HG03571 (cell line): ENCODE results near the gene LRP1-AS.

Experiments
- ATAC-seq: cut with Tn5 transposase; IDR thresholded peaks from one replicate; pipeline ENCODE4 v1.9.1; 2021; ENCODE audit not compliant: unreplicated experiment

LRP1-AS gene

GRCh38 chr12:57180321-57180989, 33.0 kb upstream of the LRP1-AS start:
- ATAC-seq: no peak

DNA sequence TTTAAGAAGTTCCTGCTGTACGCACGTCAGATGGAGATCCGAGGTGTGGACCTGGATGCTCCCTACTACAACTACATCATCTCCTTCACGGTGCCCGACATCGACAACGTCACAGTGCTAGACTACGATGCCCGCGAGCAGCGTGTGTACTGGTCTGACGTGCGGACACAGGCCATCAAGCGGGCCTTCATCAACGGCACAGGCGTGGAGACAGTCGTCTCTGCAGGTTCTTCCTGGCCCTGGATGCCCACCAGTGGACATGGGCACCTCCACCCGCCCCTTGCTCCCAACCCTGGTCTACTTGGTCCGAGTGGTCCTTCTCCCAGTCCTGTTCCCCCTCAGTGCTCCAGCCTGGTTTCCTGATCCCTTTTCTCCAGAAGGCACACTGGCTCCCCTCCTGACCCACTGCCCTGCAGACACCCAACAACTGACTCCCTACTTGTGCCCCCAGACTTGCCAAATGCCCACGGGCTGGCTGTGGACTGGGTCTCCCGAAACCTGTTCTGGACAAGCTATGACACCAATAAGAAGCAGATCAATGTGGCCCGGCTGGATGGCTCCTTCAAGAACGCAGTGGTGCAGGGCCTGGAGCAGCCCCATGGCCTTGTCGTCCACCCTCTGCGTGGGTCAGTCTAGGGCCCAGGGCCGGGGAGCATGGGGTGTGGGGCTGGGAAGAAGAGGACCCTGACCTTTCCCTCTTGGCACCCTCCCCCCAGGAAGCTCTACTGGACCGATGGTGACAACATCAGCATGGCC, 32.1 kb upstream of the LRP1-AS start:
- ATAC-seq: no peak

- no peak for ATAC-seq
Measured at GRCh38 chr12:57178213-57178612, 30.8 kb upstream of the LRP1-AS start.

DNA sequence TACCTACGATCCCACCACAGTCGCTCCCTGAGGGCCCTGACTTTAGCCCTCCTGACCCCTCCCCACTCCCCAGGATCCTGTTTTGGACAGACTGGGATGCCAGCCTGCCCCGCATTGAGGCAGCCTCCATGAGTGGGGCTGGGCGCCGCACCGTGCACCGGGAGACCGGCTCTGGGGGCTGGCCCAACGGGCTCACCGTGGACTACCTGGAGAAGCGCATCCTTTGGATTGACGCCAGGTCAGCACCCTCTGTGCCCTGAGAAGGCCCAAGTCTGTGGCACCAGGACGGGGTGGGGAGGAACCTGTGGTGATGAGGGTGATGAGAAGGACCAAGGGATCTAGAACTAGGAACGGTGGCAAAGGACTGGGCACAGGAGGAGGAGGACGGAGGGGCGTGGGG, 29.9 kb upstream of the LRP1-AS start:
- ATAC-seq: no peak

DNA sequence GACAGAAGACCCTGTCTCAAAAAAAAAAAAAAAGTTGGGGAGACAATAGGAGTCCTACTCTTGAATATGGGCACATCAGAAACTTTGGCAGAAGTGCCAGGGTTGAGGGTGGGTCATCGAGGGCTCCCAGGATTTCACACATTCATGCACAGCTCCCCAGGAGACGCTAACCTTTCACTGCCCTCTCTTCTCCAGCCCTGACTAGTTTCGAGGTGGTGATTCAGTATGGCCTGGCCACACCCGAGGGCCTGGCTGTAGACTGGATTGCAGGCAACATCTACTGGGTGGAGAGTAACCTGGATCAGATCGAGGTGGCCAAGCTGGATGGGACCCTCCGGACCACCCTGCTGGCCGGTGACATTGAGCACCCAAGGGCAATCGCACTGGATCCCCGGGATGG, 29.4 kb upstream of the LRP1-AS start:
- ATAC-seq: no peak

- ATAC-seq: no peak
Measured at GRCh38 chr12:57176139-57176477, 28.7 kb upstream of the LRP1-AS start.

DNA sequence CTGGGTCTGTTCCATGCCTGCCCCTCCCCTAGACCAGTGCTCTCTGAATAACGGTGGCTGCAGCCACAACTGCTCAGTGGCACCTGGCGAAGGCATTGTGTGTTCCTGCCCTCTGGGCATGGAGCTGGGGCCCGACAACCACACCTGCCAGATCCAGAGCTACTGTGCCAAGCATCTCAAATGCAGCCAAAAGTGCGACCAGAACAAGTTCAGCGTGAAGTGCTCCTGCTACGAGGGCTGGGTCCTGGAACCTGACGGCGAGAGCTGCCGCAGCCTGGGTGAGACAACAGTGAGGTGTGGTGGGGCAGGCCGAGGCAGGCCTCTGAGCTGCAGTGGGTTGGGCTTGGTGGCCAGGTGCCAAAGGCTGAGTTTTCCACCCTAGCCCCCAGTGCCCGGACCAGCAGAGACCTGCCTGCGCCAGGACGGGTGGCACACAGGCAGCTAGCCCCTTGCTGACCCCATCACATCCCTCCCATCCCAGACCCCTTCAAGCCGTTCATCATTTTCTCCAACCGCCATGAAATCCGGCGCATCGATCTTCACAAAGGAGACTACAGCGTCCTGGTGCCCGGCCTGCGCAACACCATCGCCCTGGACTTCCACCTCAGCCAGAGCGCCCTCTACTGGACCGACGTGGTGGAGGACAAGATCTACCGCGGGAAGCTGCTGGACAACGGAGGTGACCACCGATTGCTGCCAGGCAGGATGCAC, 28.2 kb upstream of the LRP1-AS start:
- no peak for ATAC-seq

DNA sequence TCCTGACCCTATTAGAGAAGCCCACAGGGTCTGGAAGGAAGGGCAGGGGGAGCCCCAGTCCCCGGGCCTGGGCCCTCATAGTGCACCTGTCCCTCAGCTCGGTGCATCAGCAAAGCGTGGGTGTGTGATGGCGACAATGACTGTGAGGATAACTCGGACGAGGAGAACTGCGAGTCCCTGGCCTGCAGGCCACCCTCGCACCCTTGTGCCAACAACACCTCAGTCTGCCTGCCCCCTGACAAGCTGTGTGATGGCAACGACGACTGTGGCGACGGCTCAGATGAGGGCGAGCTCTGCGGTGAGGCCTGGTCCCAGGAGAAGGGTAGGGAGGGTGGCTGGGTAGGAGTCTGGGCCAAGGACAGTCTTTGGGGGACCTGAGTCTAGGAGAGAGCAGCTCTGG, 26.3 kb upstream of the LRP1-AS start:
- no peak for ATAC-seq

GRCh38 chr12:57173089-57173488, 25.7 kb upstream of the LRP1-AS start:
- no peak for ATAC-seq

- ATAC-seq: no peak
Measured at GRCh38 chr12:57171668-57172067, 24.2 kb upstream of the LRP1-AS start.

DNA sequence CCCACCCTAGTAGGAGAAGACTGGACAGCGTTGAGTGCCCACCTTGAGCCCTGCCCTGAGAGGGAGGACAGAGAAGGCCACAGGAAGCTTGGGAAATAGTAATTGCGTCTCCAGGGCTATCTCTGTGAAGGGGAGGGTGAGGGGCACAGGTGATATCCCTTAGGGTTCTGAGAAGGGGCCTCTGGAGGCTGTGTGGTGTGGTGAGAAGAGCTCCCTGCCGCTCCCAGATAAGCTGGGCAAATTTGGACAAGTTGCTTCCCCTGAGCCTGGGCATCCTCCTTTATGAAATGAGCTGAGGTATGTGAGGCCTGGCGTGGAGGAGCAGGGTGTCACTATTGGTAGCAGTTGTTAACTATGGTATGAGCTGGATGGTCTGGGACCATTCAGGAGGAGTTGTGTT, 23.5 kb upstream of the LRP1-AS start:
- no peak for ATAC-seq

DNA sequence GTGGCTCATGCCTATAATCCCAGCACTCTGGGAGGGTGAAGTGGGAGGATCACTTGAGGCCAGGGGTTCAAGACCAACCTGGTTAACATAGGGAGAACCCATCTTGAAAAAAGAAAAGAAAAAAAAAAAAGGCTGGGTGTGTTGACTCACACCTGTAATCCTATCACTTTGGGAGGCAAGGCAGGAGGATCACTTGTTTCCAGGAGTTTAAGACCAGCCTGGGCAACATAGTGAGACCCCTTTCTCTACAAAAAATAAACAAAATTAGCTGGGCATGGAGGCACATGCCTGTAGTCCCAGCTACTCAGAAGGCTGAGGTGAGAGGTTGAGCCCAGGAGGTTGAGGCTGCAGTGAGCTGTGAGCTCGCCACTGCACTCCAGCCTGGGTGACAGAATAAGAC, 23.0 kb upstream of the LRP1-AS start:
- ATAC-seq: no peak

DNA sequence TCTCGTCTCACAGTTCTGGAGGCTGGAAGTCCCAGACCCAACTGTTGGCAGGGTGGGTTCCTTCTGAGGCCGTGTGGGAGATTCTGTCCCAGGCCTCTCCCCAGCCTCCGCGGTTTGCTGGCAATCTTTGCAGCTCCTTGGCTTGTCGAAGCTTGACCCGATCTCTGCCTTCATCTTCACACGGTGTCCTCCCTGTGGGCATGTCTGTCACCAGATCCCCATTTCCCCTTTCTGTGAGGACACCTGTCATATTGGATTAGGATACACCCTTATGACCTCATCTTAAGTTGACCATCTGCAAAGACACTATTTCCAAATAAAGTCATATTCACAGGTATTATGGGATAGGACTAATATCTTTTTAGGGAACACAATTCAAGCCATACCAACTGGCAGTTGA, 22.6 kb upstream of the LRP1-AS start:
- no peak for ATAC-seq

DNA sequence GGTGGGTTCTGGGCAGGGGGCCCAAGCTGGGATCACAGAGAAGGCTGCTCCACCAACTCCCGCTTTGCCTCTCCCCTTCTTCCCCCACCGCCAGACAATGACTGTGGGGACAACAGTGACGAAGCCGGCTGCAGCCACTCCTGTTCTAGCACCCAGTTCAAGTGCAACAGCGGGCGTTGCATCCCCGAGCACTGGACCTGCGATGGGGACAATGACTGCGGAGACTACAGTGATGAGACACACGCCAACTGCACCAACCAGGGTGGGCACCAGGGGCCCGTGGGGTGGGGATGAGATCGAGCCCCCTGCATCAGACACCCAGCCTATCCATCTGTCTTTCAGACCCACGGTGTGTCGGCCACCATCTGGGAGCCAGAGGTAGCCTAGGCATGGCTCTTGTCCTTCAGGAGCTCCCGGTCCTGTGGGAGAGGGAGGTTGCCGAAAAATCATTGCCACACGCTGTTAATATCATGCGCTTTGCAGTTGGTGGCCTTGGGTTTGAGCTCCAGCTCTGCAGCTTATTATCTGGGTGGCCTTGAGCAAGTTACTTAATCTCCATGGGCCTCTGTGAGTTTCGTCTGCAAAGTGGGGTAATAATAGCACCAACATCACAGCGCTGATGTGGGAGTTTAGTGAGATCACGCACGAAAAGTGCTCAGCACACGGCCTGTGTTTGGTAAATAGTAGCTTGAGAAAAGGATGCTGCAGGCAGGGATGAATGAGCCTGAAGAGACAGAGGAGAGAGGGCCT, 21.8 kb upstream of the LRP1-AS start:
- no peak for ATAC-seq

DNA sequence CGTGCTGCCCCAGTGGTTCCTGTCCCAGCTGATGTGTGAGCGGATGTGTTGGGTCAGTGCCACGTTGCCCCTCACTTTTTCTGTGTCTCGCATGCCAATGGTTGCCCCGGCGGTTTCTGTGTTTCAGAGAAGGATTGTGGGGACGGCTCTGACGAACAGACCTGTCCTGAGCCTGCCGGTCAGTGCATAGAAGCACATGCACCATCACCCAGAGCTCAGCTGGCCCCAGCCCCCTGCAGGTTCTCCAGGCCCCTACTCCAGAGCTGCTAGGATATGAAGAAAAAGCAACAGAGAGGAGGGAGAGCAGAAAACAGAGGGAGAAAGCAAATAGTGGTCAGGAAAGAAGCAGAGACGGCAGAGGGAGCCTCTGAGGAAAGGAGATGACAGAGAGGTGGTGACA, 20.6 kb upstream of the LRP1-AS start:
- no peak for ATAC-seq

- ATAC-seq: no peak
Measured at GRCh38 chr12:57166971-57167371, 19.6 kb upstream of the LRP1-AS start.

- no peak for ATAC-seq
Measured at GRCh38 chr12:57165741-57166140, 18.3 kb upstream of the LRP1-AS start.

- no peak for ATAC-seq
Measured at GRCh38 chr12:57164966-57165625, 17.7 kb upstream of the LRP1-AS start.

GRCh38 chr12:57164454-57164853, 17.0 kb upstream of the LRP1-AS start:
- no peak for ATAC-seq

GRCh38 chr12:57162553-57163125, 15.2 kb upstream of the LRP1-AS start:
- no peak for ATAC-seq

- no peak for ATAC-seq
Measured at GRCh38 chr12:57161491-57161890, 14.1 kb upstream of the LRP1-AS start.
